Thyroid gland (tissue), 4 donors: ENCODE data around the gene KRTAP10-1.

ENCODE experiments used
- CTCF ChIP-seq, 6 experiments: fragments of 200-600 bp in 3 of 6; fragments of 450-650 bp in 3 of 6; sonication (generic) in 3 of 6; IDR thresholded peaks; one replicate each; pipeline ENCODE4 v1.5.1; 2016 to 2019; ENCODE audit warnings: antibody characterized with exemption in 6 of 6, mild to moderate bottlenecking in 2 of 6, inconsistent platforms in 1 of 6, moderate library complexity in 1 of 6
- POLR2A ChIP-seq, 2 donors: fragments of 450-650 bp; IDR thresholded peaks; one replicate each; pipeline ENCODE4 v1.6.1; 2017; ENCODE audit warnings: antibody characterized with exemption in 2 of 2, mild to moderate bottlenecking in 2 of 2, moderate library complexity in 1 of 2

- no peak for TF ChIP-seq CTCF (IDR thresholded peaks at IDR 0.05)
- TF ChIP-seq POLR2A (IDR thresholded peaks at IDR 0.05), result no peak
Measured at GRCh38 chr21:44514218-44514520, 25.8 kb downstream of the KRTAP10-1 start.
